ENCODE measurements around the gene RAB20. TPM values are rescaled to one million over a fixed set of nuclear protein-coding genes. Genes with fewer than 3 reads are reported as not detected.

Gene RAB20
- total RNA-seq, 1 donor from 2014 or later: 17.7 TPM

DNA sequence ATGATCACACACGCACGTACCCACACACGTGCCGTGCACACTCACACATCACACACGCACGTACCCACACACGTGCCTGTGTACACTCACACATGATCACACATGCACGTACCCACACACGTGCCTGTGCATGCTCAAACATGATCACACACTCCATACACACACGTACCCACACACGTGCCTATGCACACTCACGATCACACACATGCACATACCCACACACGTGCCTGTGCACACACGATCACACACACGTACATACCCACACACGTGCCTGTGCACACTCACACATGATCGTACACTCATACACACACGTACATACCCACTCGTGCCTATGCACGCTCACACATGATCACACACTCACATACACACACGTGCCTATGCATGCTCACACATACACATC, 86.8 kb downstream of the RAB20 start:
- H3K9me3 ChIP-seq: no peaks in the 10 kb centered on the region
- peaks cover 84 to 92% of the 10 kb centered on the region in 2 donors for H3K36me3 ChIP-seq
- H3K27me3 ChIP-seq: no peaks in the 10 kb centered on the region
- TF ChIP-seq CTCF (IDR thresholded peaks at IDR 0.05): no peak
- intact Hi-C loops (cut with DNase I): no loop called here
- peaks cover 4 to 6% of the 10 kb centered on the region in 2 donors for H3K4me1 ChIP-seq
- no peak for DNase-seq (ENCODE audit: low spot score in 2 of 2)
- H3K4me3 ChIP-seq: no peak overlapping the region
- no peak overlapping the region for H3K27ac ChIP-seq

Other genes starting within 250 kb of the RAB20 start
- 1.9 TPM for gene NAXD, start 53.8 kb upstream of the RAB20 start, total RNA-seq
- 41.0 TPM for gene CARS2, start 144.4 kb upstream of the RAB20 start, total RNA-seq
- gene ING1, start 152.0 kb upstream of the RAB20 start, total RNA-seq: 12.0 TPM